ENCODE results near the gene HIVEP3.

HIVEP3 gene

DNA sequence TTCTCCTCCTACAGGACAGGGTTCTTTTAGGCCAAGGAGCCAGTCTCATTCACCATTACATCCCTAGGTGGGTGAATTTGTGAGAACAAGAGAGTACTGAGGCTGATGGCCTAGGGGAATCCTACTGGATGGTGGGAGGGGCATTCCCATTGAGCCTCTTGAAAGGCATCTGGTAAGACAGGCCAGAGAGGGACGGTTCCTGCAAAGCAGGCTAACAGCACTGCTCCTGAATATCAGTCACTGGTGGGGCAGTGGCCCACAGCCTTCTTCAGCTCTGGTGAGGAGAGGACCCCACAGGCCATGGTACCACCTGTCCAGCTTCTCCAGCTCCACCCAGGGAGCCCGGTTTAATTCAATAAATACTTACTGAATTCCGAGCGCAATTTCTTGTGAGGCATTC lies 308.4 kb downstream of the HIVEP3 start:
- Histone ChIP-seq H3K9me3 (ENCODE audit: low read length) (no peaks in the 10 kb centered on the region; the same call in 1 of the 2 replicates), H3K4me3 (ENCODE audit: low read depth, low read length, poor library complexity, severe bottlenecking) (no peak overlapping the region), H3K36me3 (ENCODE audit: insufficient read depth, low read length) (no peaks in the 10 kb centered on the region), H3K9me2 (ENCODE audit: low read depth, low read length) (no peaks in the 10 kb centered on the region), H3F3A (ENCODE audit: insufficient read depth, low read length) (no peaks in the 10 kb centered on the region), H2AFZ (ENCODE audit: low read length) (no peak overlapping the region), H4K20me1 (ENCODE audit: insufficient read depth, low read length) (no peaks in the 10 kb centered on the region), H3K27me3 (ENCODE audit: insufficient read depth, low read length) (no peaks in the 10 kb centered on the region), H3K79me2 (ENCODE audit: insufficient read depth, low read length) (no peaks in the 10 kb centered on the region), H3K27ac (ENCODE audit: low read depth, low read length, poor library complexity, severe bottlenecking) (no peak overlapping the region), H3K4me2 (ENCODE audit: low read length) (no peak overlapping the region), H3K4me1 (ENCODE audit: insufficient read depth, low read length, severe bottlenecking) (peaks cover 9% of the 10 kb centered on the region), H3K9ac (ENCODE audit: low read length) (no peak overlapping the region)
- no peak for TF ChIP-seq EZH2 (IDR thresholded peaks at IDR 0.05; ENCODE audit: borderline replicate concordance, low read length)
- TF ChIP-seq, protein P1, sequence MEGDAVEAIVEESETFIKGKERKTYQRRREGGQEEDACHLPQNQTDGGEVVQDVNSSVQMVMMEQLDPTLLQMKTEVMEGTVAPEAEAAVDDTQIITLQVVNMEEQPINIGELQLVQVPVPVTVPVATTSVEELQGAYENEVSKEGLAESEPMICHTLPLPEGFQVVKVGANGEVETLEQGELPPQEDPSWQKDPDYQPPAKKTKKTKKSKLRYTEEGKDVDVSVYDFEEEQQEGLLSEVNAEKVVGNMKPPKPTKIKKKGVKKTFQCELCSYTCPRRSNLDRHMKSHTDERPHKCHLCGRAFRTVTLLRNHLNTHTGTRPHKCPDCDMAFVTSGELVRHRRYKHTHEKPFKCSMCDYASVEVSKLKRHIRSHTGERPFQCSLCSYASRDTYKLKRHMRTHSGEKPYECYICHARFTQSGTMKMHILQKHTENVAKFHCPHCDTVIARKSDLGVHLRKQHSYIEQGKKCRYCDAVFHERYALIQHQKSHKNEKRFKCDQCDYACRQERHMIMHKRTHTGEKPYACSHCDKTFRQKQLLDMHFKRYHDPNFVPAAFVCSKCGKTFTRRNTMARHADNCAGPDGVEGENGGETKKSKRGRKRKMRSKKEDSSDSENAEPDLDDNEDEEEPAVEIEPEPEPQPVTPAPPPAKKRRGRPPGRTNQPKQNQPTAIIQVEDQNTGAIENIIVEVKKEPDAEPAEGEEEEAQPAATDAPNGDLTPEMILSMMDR (IDR thresholded peaks at IDR 0.05; ENCODE audit: low read length): no peak

DNA sequence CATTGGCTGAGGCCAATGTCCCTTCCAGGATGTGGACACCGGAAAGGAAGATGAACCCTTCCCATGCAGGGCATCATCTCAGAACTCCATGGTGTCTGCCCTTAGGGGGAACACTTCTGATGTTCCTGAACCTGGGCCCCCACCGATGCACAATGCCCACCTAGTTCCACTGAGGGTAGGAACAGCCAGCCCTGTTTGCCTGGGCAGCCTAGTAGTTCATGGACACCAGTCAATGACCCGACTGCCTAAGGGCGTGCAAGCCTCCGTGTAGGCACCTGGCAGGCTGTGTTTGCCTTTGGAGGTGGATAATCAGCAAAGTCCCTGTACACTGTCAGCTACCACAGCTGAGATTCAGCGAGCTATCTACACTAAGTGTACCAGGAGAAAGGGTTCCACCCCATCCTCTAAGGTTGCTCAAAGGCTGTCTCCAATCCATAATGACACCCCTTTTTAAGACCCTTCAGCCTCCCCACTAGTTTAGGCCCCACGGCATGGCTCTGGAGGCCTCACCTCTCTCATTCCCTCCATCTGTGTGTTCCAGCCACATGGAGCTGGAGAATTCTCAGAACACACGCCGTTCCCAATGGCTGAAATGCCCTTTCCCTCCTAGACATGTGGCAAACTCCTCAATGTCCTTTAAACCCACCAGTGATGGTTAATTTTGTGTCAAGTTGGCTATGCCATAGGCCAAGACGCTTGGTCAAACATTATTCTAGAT lies 309.4 kb downstream of the HIVEP3 start:
- H3K36me3 ChIP-seq (ENCODE audit: insufficient read depth, low read length): no peaks in the 10 kb centered on the region
- H3K4me3 ChIP-seq (ENCODE audit: low read depth, low read length, poor library complexity, severe bottlenecking): no peak overlapping the region
- no peaks in the 10 kb centered on the region for H3K79me2 ChIP-seq (ENCODE audit: insufficient read depth, low read length)
- no peak overlapping the region for H3K27ac ChIP-seq (ENCODE audit: low read depth, low read length, poor library complexity, severe bottlenecking)
- no peak overlapping the region for H3K4me2 ChIP-seq (ENCODE audit: low read length)
- H3K27me3 ChIP-seq (ENCODE audit: insufficient read depth, low read length): no peaks in the 10 kb centered on the region
- no peaks in the 10 kb centered on the region for H3K9me2 ChIP-seq (ENCODE audit: low read depth, low read length)
- H3K9ac ChIP-seq (ENCODE audit: low read length): no peak overlapping the region
- TF ChIP-seq, protein P1 (IDR thresholded peaks at IDR 0.05; ENCODE audit: low read length): no peak
- TF ChIP-seq EZH2 (IDR thresholded peaks at IDR 0.05; ENCODE audit: borderline replicate concordance, low read length): no peak
- peaks cover 9% of the 10 kb centered on the region for H3K4me1 ChIP-seq (ENCODE audit: insufficient read depth, low read length, severe bottlenecking)
- H3F3A ChIP-seq (ENCODE audit: insufficient read depth, low read length): no peaks in the 10 kb centered on the region
- no peaks in the 10 kb centered on the region; the same call in 1 of the 2 replicates for H3K9me3 ChIP-seq (ENCODE audit: low read length)
- no peaks in the 10 kb centered on the region for H4K20me1 ChIP-seq (ENCODE audit: insufficient read depth, low read length)
- H2AFZ ChIP-seq (ENCODE audit: low read length): no peak overlapping the region

DNA sequence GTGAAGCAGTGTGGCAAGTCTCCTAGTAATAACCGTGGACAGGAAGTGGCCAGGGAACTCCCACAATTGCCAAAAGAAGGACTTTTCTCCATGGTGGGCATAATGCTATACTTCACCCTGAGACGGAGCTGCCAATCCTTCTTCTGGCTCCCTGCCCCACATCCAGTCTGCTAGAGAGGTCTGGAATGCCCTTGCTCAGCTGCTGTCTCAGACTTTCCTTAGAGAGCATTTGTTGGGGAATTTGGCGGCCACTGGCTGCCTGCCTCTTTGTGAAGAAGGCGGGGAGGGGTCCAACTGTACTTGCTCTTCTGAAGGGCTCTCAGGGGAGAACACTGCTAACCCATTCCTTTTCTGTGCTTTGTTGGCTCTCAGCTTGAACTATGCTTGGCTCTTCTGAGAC lies 310.5 kb downstream of the HIVEP3 start:
- no peak for TF ChIP-seq EZH2 (IDR thresholded peaks at IDR 0.05; ENCODE audit: borderline replicate concordance, low read length)
- TF ChIP-seq, protein P1 (IDR thresholded peaks at IDR 0.05; ENCODE audit: low read length): no peak
- Histone ChIP-seq H3K9ac (ENCODE audit: low read length) (no peak overlapping the region), H3K4me1 (ENCODE audit: insufficient read depth, low read length, severe bottlenecking) (peaks cover 9% of the 10 kb centered on the region), H3K79me2 (ENCODE audit: insufficient read depth, low read length) (no peaks in the 10 kb centered on the region), H3K27ac (ENCODE audit: low read depth, low read length, poor library complexity, severe bottlenecking) (no peak overlapping the region), H3K9me2 (ENCODE audit: low read depth, low read length) (no peaks in the 10 kb centered on the region), H3K27me3 (ENCODE audit: insufficient read depth, low read length) (no peaks in the 10 kb centered on the region), H2AFZ (ENCODE audit: low read length) (no peak overlapping the region), H3K4me3 (ENCODE audit: low read depth, low read length, poor library complexity, severe bottlenecking) (no peak overlapping the region), H3K36me3 (ENCODE audit: insufficient read depth, low read length) (no peaks in the 10 kb centered on the region), H3F3A (ENCODE audit: insufficient read depth, low read length) (no peaks in the 10 kb centered on the region), H3K9me3 (ENCODE audit: low read length) (no peaks in the 10 kb centered on the region; the same call in 1 of the 2 replicates), H3K4me2 (ENCODE audit: low read length) (no peak overlapping the region), H4K20me1 (ENCODE audit: insufficient read depth, low read length) (no peaks in the 10 kb centered on the region)

Measured in OCI-LY1 (cell line).